OCI-LY1 (cell line): Measurements from ENCODE around the gene C6orf118.

Source experiments
- CTCF ChIP-seq: fragments of 200-600 bp; sonication (generic), shearing (Covaris generic); IDR thresholded peaks from 2 replicates; pipeline ENCODE4 v1.5.1; 2017; ENCODE audit warnings: mild to moderate bottlenecking, antibody characterized with exemption, low read length, moderate library complexity, mixed read lengths
- EZH2 ChIP-seq: fragments of 200-600 bp; sonication (generic), shearing (Covaris generic); IDR thresholded peaks from 2 replicates; pipeline ENCODE4 v1.8.0; 2017; ENCODE audit warnings: borderline replicate concordance, mixed run types, mild to moderate bottlenecking, antibody characterized with exemption, low read length, moderate library complexity, mixed read lengths

- no peak for TF ChIP-seq CTCF
- no peak for TF ChIP-seq EZH2
These were observed 34.8 kb downstream of the C6orf118 start for GRCh38 chr6:165274611-165275010.
